ENCODE measurements around the gene C5orf47.

GRCh38 chr5:173961418-173961817 lies 27.6 kb upstream of the C5orf47 start:
- TF ChIP-seq POLR2A (IDR thresholded peaks at IDR 0.05; ENCODE audit: low read length) = no peak
- no peak for TF ChIP-seq GATA1 (IDR thresholded peaks at IDR 0.05; ENCODE audit: low read depth, low read length)

All from erythroblast (primary cell).